GM13976 (cell line): Measurements from ENCODE around the gene SPSB4.

Experiments used
- DNase-seq: peaks from one replicate; pipeline ENCODE4 v3.0.0; 2012; ENCODE audit warnings: low spot score
- CTCF ChIP-seq: IDR thresholded peaks from 2 replicates; pipeline ENCODE4 v1.5.1; 2012; ENCODE audit warnings: borderline replicate concordance, mild to moderate bottlenecking; ENCODE audit not compliant: insufficient read depth; ENCODE audit errors: extremely low read depth, missing control alignments, control extremely low read depth
- in situ Hi-C: fragments of 300-500 bp; cut with MboI; formaldehyde crosslinking; loops from one replicate; pipeline ENCODE4 v1.12.0; 2022; ENCODE audit warnings: low sequenced_read_pairs, mixed read lengths, inconsistent platforms; ENCODE audit not compliant: unreplicated experiment

The SPSB4 gene

GRCh38 chr3:141052201-141053069 is 1.3 kb downstream of the SPSB4 start:
- TF ChIP-seq CTCF = no peak
- DNase-seq = no peak
- in situ Hi-C loops = no loop called here

GRCh38 chr3:141055136-141055535 is 4.0 kb downstream of the SPSB4 start:
- in situ Hi-C loops = no loop called here
- TF ChIP-seq CTCF = no peak
- no peak for DNase-seq

GRCh38 chr3:141055536-141056445 is 4.6 kb downstream of the SPSB4 start:
- no peak for DNase-seq
- no peak for TF ChIP-seq CTCF
- in situ Hi-C loops = no loop called here

- no peak for DNase-seq
- in situ Hi-C loops = no loop called here
- TF ChIP-seq CTCF = no peak
Observed at GRCh38 chr3:141056751-141057171, 5.6 kb downstream of the SPSB4 start.

GRCh38 chr3:141057436-141057835 is 6.3 kb downstream of the SPSB4 start:
- no peak for DNase-seq
- in situ Hi-C loops = no loop called here
- TF ChIP-seq CTCF = no peak

GRCh38 chr3:141057946-141058800 is 7.0 kb downstream of the SPSB4 start:
- in situ Hi-C loops = no loop called here
- DNase-seq = no peak
- TF ChIP-seq CTCF = no peak
